T-helper 22 cell (primary cell): ENCODE results near the gene CLEC5A.
"Not testable (repeated sequence)": the region's sequence is repeated elsewhere in the genome, so short reads cannot be mapped to it uniquely, and the experiment has no call there.

Experiments used
- DNase-seq: peaks from one replicate; pipeline ENCODE4 v3.0.0-alpha.2; 2020; ENCODE audit warnings: low read depth

The CLEC5A gene

GRCh38 chr7:141949021-141949420 lies 2.2 kb upstream of the CLEC5A start:
- DNase-seq: no peak

- DNase-seq: no peak
Measured at GRCh38 chr7:141945356-141945755, 1.4 kb downstream of the CLEC5A start.

- DNase-seq: no peak
Measured at GRCh38 chr7:141944811-141945210, 2.0 kb downstream of the CLEC5A start.

GRCh38 chr7:141943846-141944245 lies 2.9 kb downstream of the CLEC5A start:
- DNase-seq: no peak

- DNase-seq: no peak
Measured at GRCh38 chr7:141941075-141941474, 5.7 kb downstream of the CLEC5A start.

GRCh38 chr7:141930211-141930610 lies 16.6 kb downstream of the CLEC5A start:
- no peak for DNase-seq

GRCh38 chr7:141928845-141929195 lies 18.0 kb downstream of the CLEC5A start:
- DNase-seq: no peak

GRCh38 chr7:141928146-141928844 lies 18.5 kb downstream of the CLEC5A start:
- DNase-seq: no peak

- no peak for DNase-seq
Measured at GRCh38 chr7:141920281-141920680, 26.5 kb downstream of the CLEC5A start.

- DNase-seq: no peak
Measured at GRCh38 chr7:141916099-141916498, 30.7 kb downstream of the CLEC5A start, which contains the start of gene OR9A4. TSS of gene OR9A4 (plus strand) at chr7:141916399. CDS start at chr7:141918876, 2,477 bp downstream.

GRCh38 chr7:141915565-141915964 lies 31.2 kb downstream of the CLEC5A start:
- no peak for DNase-seq

GRCh38 chr7:141911391-141911790 lies 35.4 kb downstream of the CLEC5A start:
- no peak for DNase-seq

GRCh38 chr7:141906285-141906684 lies 40.5 kb downstream of the CLEC5A start:
- no peak for DNase-seq

GRCh38 chr7:141899366-141899765 lies 47.4 kb downstream of the CLEC5A start:
- not testable (repeated sequence) for DNase-seq

- no peak for DNase-seq
Measured at GRCh38 chr7:141891336-141891735, 55.4 kb downstream of the CLEC5A start.

- no peak for DNase-seq
Measured at GRCh38 chr7:141889321-141889720, 57.5 kb downstream of the CLEC5A start.

- no peak for DNase-seq
Measured at GRCh38 chr7:141884539-141885225, 62.1 kb downstream of the CLEC5A start.

GRCh38 chr7:141880960-141881359 lies 65.8 kb downstream of the CLEC5A start:
- DNase-seq: no peak

- DNase-seq: no peak
Measured at GRCh38 chr7:141877365-141877764, 69.4 kb downstream of the CLEC5A start.
